ENCODE results near the gene GUCY1A2. TPM values are rescaled to one million over a fixed set of nuclear protein-coding genes. Genes with fewer than 3 reads are reported as not detected.
"Not testable (repeated sequence)": the region's sequence is repeated elsewhere in the genome, so short reads cannot be mapped to it uniquely, and the experiment has no call there.

The GUCY1A2 gene
- total RNA-seq, 3 donors from 2014 or later = 0.03 to 0.05 TPM; not detected in 1

DNA sequence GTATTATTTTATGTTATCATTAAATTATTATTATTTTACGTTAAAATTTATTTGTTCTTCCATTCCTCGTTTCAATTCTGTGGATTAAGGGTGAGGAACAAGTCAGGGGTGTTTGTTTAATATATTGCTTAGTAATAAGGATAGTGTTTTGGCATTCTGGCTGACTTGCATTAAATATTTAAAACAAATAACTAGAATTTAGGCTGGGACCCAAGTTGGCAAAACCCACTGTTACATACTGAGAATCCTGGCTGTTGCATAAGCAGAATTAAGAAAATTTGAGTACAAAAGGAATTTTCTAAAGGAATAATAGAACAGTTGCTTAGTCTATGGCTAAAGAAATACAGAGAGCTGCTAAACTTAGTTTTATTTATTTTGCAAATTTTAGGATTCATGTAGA, 196.4 kb downstream of the GUCY1A2 start:
- Mint-ChIP-seq H3K9me3 (peaks cover 12% of the 10 kb centered on the region), H3K36me3 (ENCODE audit: insufficient read depth) (no peaks in the 10 kb centered on the region), H3K4me1 (ENCODE audit: low read depth) (no peaks in the 10 kb centered on the region), H3K4me3 (no peak overlapping the region), H3K27me3 (ENCODE audit: low read depth) (no peaks in the 10 kb centered on the region)
- DNase-seq (no peak), ATAC-seq (no peak)

DNA sequence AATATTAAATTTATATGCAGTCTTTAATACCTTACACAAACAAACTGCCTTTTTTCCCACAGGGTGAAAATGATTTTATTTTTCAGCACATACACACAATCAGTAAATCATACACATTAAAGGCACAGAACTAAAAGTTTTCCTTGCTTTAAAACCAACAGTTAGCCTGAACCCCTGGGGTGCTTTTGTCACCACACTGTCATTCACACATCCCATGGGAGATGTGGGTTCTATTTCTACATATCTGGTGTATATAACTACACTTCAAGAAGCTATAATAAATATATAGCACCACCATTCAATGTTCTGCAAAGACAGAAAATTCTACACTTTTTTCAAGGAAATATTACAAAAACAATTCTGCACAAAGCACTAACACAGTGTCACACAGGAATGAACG, 197.0 kb downstream of the GUCY1A2 start:
- Mint-ChIP-seq H3K9me3 (peaks cover 12% of the 10 kb centered on the region), H3K4me1 (ENCODE audit: low read depth) (no peaks in the 10 kb centered on the region), H3K36me3 (ENCODE audit: insufficient read depth) (no peaks in the 10 kb centered on the region), H3K4me3 (no peak overlapping the region), H3K27me3 (ENCODE audit: low read depth) (no peaks in the 10 kb centered on the region)
- DNase-seq (no peak), ATAC-seq (no peak)

DNA sequence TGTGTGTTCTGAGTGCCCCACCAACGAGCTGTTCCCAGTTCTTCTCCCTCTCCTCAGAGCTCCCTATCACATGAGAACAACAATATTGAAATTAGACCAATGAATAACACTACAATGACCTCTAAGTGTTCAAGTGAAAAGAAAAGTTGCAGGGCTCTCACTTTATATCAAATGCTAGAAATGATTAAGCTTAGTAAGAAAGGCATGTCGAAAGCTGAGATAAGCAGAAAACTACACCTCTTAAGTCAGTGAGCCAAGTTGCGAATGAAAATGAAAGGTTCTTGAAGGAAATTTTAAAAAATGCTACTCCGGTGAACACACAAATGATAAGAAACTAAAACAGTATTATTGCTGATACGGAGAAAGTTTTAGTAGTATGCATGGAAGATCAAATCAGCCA, 199.8 kb downstream of the GUCY1A2 start:
- no peak for DNase-seq

DNA sequence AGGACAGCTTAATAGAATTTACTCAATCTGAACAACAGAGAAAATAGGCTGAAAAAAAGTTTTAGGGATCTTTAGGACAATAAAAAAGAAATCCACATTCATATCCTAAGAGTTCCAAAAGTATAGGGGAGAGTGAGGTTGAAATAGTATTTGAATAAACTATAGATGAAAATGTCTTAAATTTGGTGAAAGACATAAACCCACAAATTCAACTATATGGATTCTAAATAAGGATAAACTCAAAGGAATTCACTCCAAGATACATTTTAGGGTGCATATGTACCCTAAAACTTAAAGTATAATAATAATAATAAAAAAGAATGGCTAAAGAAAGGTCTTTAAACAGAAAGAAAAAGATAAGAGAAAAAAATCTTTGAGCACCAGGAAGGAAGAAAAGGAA, 203.1 kb downstream of the GUCY1A2 start:
- no peak for DNase-seq
- no peaks in the 10 kb centered on the region for H3K4me1 Mint-ChIP-seq (ENCODE audit: low read depth)
- no peaks in the 10 kb centered on the region for H3K36me3 Mint-ChIP-seq (ENCODE audit: insufficient read depth)
- no peak overlapping the region for H3K4me3 Mint-ChIP-seq
- ATAC-seq = no peak
- H3K9me3 Mint-ChIP-seq = peaks cover 13% of the 10 kb centered on the region
- H3K27me3 Mint-ChIP-seq (ENCODE audit: low read depth) = no peaks in the 10 kb centered on the region

More for the DNA sequence above, 199.8 kb downstream of the GUCY1A2 start:
- H3K4me3 Mint-ChIP-seq = no peak overlapping the region
- H3K9me3 Mint-ChIP-seq = peaks cover 12% of the 10 kb centered on the region
- no peak for ATAC-seq
- no peaks in the 10 kb centered on the region for H3K36me3 Mint-ChIP-seq (ENCODE audit: insufficient read depth)
- no peaks in the 10 kb centered on the region for H3K27me3 Mint-ChIP-seq (ENCODE audit: low read depth)
- no peaks in the 10 kb centered on the region for H3K4me1 Mint-ChIP-seq (ENCODE audit: low read depth)

DNA sequence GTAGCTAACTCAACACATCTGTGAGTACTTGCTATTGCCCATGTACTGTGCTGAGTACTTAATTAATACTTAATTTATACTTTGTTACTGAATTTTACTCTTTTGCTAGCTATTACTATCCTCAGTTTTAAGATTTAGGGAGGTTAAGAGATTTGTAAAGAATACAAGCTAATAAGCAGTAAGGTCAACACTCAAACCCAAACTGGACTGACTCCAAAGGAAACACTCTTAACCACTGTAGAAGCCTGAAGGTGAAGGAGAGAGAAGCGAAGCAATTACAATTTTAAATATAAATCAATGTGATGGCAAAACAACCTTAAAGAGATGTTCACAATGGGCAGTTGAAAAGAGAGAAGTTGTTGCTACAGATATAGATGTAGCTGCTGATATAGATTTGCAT, 204.5 kb downstream of the GUCY1A2 start:
- Mint-ChIP-seq H3K27me3 (ENCODE audit: low read depth) (no peaks in the 10 kb centered on the region), H3K4me1 (ENCODE audit: low read depth) (no peaks in the 10 kb centered on the region), H3K36me3 (ENCODE audit: insufficient read depth) (no peaks in the 10 kb centered on the region), H3K4me3 (no peak overlapping the region), H3K9me3 (peaks cover 13% of the 10 kb centered on the region)
- ATAC-seq (no peak), DNase-seq (no peak)

DNA sequence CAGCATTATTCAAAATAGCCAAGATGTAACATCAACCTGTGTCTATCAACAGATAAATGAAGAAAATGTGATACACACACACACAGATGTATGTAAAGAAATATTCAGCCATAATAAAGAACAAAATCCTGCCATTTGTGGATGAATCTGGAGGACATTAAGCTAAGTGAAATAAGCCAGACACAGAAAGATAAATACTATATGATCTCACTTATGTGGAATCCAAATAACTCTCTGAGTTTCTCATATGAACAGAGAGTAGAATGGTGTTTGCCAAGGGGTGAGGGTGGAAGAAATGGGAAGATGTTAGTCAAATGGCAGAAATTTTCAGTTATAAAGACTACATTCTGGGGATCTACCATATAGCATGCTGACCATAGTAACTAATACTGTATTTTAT, 224.2 kb downstream of the GUCY1A2 start:
- Mint-ChIP-seq H3K36me3 (ENCODE audit: insufficient read depth) (no peaks in the 10 kb centered on the region), H3K9me3 (peaks cover 22% of the 10 kb centered on the region), H3K4me3 (no peak overlapping the region), H3K4me1 (ENCODE audit: low read depth) (no peaks in the 10 kb centered on the region), H3K27me3 (ENCODE audit: low read depth) (no peaks in the 10 kb centered on the region)
- ATAC-seq = no peak
- DNase-seq = no peak

DNA sequence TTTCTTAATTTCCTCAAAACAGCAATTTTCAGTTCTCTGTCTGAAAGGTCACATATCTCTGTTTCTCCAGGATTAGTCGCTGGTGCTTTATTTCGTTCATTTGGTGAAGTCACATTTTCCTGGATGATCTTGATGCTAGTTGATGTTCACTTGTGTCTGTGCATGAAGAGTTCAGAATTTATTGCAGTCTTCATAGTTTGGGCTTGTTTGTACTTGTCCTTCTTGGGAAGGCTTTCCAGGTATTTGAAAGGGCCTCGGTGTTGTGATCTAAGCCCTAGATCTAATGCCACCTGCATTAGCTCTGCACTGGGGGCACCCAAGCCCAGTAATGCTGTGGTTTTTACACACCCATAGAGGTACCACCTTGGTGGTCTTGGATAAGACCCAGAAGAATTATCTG, 228.9 kb downstream of the GUCY1A2 start:
- no peak overlapping the region for H3K4me3 Mint-ChIP-seq
- no peaks in the 10 kb centered on the region for H3K27me3 Mint-ChIP-seq (ENCODE audit: low read depth)
- ATAC-seq (no peak), DNase-seq (no peak)
- peaks cover 8% of the 10 kb centered on the region for H3K9me3 Mint-ChIP-seq
- H3K4me1 Mint-ChIP-seq (ENCODE audit: low read depth) = no peaks in the 10 kb centered on the region
- no peaks in the 10 kb centered on the region for H3K36me3 Mint-ChIP-seq (ENCODE audit: insufficient read depth)

DNA sequence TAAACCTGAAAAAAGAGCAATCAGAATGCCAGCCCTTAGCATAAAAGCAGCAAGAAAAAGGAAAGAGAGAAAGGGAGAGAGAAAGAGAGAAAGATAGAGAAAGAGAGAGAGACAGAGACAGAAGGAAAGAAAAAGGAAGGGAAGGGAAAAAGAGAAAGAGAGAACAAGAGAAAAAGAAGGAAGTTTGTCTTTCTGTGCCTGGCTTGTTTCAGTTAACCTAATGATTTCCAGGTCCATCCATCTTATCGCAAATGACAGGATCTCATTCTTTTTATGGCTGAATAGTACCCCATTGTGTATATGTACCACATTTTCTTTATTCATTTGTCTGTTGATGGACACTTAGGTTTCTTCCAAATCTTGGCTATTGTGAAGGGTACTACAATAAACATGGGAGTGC, 230.8 kb downstream of the GUCY1A2 start:
- Mint-ChIP-seq H3K4me1 (ENCODE audit: low read depth) (no peaks in the 10 kb centered on the region), H3K4me3 (no peak overlapping the region), H3K9me3 (peaks cover 7% of the 10 kb centered on the region), H3K27me3 (ENCODE audit: low read depth) (no peaks in the 10 kb centered on the region), H3K36me3 (ENCODE audit: insufficient read depth) (no peaks in the 10 kb centered on the region)
- DNase-seq (no peak), ATAC-seq (no peak)

DNA sequence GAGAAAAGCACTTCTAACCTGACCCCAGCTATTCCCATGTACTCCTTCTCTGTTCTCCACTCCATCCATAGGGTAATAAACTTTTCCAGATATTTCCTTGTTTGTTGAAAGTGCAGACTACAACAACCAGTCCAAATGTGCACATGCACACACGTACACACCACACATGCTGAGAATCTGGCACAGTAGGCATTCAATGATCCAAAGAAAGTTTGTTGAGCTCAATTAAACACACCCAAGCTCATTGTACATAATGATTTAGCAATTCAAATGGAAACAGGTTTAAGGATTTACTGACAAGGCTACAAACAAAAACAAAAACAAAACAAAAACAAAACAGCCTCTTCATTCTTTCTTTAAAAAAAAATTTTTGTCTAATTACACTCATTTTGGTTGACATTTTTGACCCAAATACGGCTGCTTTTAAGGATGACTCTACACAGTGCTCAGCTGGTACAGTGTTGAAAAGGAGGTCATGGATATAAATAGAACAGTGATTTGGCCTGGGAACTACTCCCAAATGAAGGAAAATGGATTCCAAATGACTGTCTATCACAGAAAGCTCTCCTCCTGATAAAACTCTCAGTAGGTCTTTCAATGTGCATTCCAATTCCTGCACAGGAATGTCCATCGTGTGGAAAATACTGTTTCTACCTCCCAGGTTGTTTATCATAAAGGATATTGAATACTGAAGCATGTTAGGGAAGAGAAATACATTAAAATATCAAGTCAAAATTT, 232.2 kb downstream of the GUCY1A2 start:
- no peak for ATAC-seq
- Mint-ChIP-seq H3K4me3 (no peak overlapping the region), H3K9me3 (peaks cover 7% of the 10 kb centered on the region)

DNA sequence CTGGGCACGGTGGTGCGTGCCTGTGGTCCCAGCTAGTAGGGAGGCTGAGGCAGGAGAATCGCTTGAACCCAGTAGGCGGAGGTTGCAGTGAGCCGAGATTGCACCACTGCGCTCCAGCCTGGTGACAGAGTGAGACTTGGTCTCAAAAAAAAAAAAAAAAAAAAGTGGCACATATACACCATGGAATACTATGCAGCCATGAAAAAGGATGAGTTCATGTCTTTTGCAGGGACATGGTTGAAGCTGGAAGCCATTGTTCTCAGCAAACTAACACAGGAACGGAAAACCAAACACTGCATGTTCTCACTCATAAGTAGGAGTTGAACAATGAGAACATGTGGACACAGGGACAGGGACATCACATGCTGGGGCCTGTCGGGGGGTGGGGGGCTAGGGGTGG, 241.0 kb downstream of the GUCY1A2 start:
- H3K4me3 Mint-ChIP-seq; ATAC-seq; H3K27me3 Mint-ChIP-seq (ENCODE audit: low read depth); H3K36me3 Mint-ChIP-seq (ENCODE audit: insufficient read depth); DNase-seq; H3K4me1 Mint-ChIP-seq (ENCODE audit: low read depth): not testable (repeated sequence)
- peaks cover 11% of the 10 kb centered on the region for H3K9me3 Mint-ChIP-seq

More for the DNA sequence above, 232.2 kb downstream of the GUCY1A2 start:
- Mint-ChIP-seq H3K4me1 (ENCODE audit: low read depth) (no peaks in the 10 kb centered on the region), H3K27me3 (ENCODE audit: low read depth) (no peaks in the 10 kb centered on the region), H3K36me3 (ENCODE audit: insufficient read depth) (no peaks in the 10 kb centered on the region)
- DNase-seq = no peak

DNA sequence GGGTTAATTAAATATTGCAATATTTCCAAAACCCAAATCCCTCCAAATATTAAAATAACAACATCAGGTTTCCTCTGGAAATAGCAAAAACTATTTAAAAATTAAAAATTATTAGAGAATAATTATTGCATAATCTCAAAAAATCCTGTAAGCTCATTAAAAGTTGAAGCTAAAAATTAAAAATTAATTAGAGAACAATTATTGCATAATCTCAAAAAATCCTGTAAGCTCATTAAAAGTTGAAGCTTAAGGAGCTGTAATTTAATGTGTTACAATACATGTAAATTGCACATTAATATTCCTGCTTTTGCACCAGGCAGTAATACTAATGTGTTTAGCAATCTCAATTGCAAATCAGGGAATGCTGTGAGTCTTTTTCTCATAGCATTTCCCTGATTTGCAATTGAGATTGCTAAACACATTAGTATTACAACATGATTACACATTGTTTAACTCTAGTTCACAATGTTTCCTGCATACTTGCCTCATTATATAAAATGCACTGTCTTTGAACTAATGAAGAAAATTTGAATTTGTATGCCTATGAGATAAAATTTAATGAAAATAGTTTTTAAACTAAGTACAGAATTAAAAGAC, 247.7 kb downstream of the GUCY1A2 start:
- H3K4me3 Mint-ChIP-seq = no peak overlapping the region
- ATAC-seq (no peak), DNase-seq (no peak)
- H3K27me3 Mint-ChIP-seq (ENCODE audit: low read depth) = no peaks in the 10 kb centered on the region
- H3K4me1 Mint-ChIP-seq (ENCODE audit: low read depth) = no peaks in the 10 kb centered on the region
- H3K36me3 Mint-ChIP-seq (ENCODE audit: insufficient read depth) = no peaks in the 10 kb centered on the region
- peaks cover 9% of the 10 kb centered on the region for H3K9me3 Mint-ChIP-seq

DNA sequence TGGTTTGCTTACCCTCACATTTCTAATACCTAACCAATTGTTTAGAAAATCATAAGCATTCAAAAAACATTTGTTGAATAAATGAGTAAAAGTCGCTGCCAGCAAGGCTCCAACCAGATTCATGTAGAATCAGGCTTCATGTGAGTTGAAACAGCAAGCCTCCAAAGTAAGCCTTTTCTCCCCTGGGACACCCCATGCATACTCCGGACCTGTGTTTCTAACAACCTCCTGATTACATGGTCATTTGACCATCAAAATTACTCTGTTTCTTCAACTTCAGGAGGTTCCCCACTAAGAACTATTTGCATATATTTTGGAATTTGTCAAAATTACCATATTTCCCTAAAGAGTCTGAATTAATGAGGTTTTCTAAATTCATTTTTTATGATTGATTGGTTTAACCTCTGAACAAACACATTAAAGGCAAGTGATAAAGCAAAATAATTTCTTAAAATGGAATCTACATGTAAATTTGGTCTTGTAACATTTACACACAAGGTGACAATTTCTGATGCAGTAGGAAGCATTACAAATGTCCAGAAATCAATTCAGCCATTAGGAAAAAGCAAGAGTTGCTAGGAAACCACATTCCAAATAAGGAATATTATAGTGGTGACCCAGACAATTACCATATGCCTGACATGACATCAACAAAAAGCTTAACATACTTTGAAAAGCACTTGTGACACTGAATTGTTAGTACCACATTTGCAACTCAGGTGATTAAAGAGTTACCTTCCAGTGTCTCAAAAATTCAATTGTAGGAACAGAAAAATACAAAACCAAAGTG, 252.6 kb downstream of the GUCY1A2 start:
- H3K36me3 Mint-ChIP-seq (ENCODE audit: insufficient read depth) = no peaks in the 10 kb centered on the region
- ATAC-seq (no peak), DNase-seq (no peak)
- H3K4me1 Mint-ChIP-seq (ENCODE audit: low read depth) = no peaks in the 10 kb centered on the region
- no peak overlapping the region for H3K4me3 Mint-ChIP-seq
- no peaks in the 10 kb centered on the region for H3K27me3 Mint-ChIP-seq (ENCODE audit: low read depth)
- peaks cover 3% of the 10 kb centered on the region for H3K9me3 Mint-ChIP-seq

DNA sequence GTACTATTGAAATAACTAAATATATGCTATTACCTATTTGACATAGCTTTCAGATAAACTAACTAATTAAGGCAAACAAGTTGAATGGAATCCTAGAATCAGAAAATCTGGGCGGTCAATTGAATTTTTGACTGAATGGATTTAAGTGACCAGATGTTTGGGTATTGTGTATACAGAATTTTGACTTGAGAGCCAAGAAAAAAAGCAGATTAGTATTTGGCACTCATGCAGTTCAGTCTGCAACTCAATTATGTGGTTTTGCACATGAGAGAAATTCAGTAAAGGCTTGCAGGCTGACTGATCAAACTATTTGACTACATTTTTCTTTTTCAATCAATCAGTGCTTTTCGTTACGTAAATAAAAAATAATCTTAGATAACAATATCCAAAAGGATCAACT, 254.8 kb downstream of the GUCY1A2 start:
- Mint-ChIP-seq H3K36me3 (ENCODE audit: insufficient read depth) (no peaks in the 10 kb centered on the region), H3K4me3 (no peak overlapping the region), H3K9me3 (no peaks in the 10 kb centered on the region), H3K4me1 (ENCODE audit: low read depth) (no peaks in the 10 kb centered on the region), H3K27me3 (ENCODE audit: low read depth) (no peaks in the 10 kb centered on the region)
- ATAC-seq (no peak), DNase-seq (no peak)

DNA sequence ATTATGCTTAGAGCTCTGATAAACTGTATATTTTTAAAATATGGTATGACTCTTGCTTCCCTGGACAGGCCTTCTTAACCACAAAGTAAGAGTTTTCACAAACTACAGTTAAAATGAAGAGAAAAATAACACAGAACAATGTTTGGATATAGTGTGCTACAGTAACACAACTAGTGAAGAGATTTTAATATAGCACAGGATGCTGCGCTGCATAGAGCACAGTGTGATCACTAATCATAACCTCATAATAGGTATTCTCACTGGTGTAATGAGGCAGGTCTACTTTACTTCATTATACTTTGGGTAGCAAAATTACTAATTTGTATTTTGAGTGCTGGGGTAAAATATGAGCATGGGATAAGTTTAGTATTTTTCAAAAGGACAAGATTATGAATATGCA, 256.5 kb downstream of the GUCY1A2 start:
- Mint-ChIP-seq H3K9me3 (peaks cover 4% of the 10 kb centered on the region), H3K27me3 (ENCODE audit: low read depth) (no peaks in the 10 kb centered on the region), H3K4me3 (no peak overlapping the region), H3K4me1 (ENCODE audit: low read depth) (no peaks in the 10 kb centered on the region), H3K36me3 (ENCODE audit: insufficient read depth) (no peaks in the 10 kb centered on the region)
- no peak for ATAC-seq
- no peak for DNase-seq

DNA sequence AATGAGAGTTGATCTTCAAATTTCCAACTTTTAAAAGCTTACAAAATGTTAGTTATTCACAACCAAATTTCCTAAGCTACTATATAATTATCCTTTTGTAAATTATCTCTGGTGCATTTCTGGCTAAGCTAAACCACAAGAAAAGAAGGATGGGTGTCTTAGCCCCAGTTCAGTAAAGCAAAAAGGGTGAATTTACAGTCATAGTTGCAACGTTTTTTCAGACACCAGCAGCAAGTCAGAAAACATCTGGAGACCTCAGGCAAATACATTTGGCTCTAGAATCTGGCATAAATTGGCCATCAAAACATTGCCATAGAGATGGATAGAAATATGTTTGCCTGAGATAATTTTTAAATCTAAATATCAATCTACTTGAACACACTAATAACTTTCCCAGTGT, 257.0 kb downstream of the GUCY1A2 start:
- DNase-seq (no peak), ATAC-seq (no peak)
- Mint-ChIP-seq H3K4me1 (ENCODE audit: low read depth) (no peaks in the 10 kb centered on the region), H3K9me3 (peaks cover 5% of the 10 kb centered on the region), H3K27me3 (ENCODE audit: low read depth) (no peaks in the 10 kb centered on the region), H3K36me3 (ENCODE audit: insufficient read depth) (no peaks in the 10 kb centered on the region), H3K4me3 (no peak overlapping the region)

Measured in activated T-cell treated with anti-CD3 and anti-CD28 coated beads, Interleukin-2, amount 50 U/mL, for 4 hours (primary cell).